Measurements from ENCODE around the gene ADGRG3. TPM values are rescaled to one million over a fixed set of nuclear protein-coding genes. Genes with fewer than 3 reads are reported as not detected.

The ADGRG3 gene
- total and polyA plus RNA-seq, 11 donors: 0.12 to 1.4 (median 0.53) TPM

- peak overlapping the region; percentile 39 to 93 (median 86) for H3K27ac ChIP-seq
- DNase-seq (peak in 1 of 5 donors; percentile 5), ATAC-seq (no peak)
- WGBS, 4 donors: 58 to 72% (median 70%) methylated on average over 15 to 16 of the region's 16 CpGs
- H3K9me3 ChIP-seq: no peaks in the 10 kb centered on the region
- no peak for TF ChIP-seq CTCF (IDR thresholded peaks at IDR 0.05)
- TF ChIP-seq POLR2A (IDR thresholded peaks at IDR 0.05): no peak
- peaks cover 11 to 91% (median 73%) of the 10 kb centered on the region in 12 donors for H3K4me1 ChIP-seq
- no peaks in the 10 kb centered on the region for H3K36me3 ChIP-seq
- H3K4me3 ChIP-seq: no peak overlapping the region
- H3K27me3 ChIP-seq: no peaks in the 10 kb centered on the region
- intact Hi-C loops (cut with DNase I): no loop called here
Observed at GRCh38 chr16:57635266-57636097, 32.6 kb upstream of the ADGRG3 start.

GRCh38 chr16:57636184-57636583, 31.9 kb upstream of the ADGRG3 start:
- H3K9me3 ChIP-seq: no peaks in the 10 kb centered on the region
- peaks cover 11 to 98% (median 73%) of the 10 kb centered on the region in 12 donors for H3K4me1 ChIP-seq
- H3K4me3 ChIP-seq: peak overlapping the region in 1 of 12 donors; percentile 2
- 67 to 80% (median 75%) methylated on average over 5 of the region's 5 CpGs for WGBS, 4 donors
- H3K27me3 ChIP-seq: no peaks in the 10 kb centered on the region
- DNase-seq (no peak), ATAC-seq (no peak)
- intact Hi-C loops (cut with DNase I): no loop called here
- H3K36me3 ChIP-seq: no peaks in the 10 kb centered on the region
- peak overlapping the region; percentile 39 to 93 (median 86) for H3K27ac ChIP-seq
- no peak for TF ChIP-seq POLR2A (IDR thresholded peaks at IDR 0.05)
- TF ChIP-seq CTCF (IDR thresholded peaks at IDR 0.05): no peak

GRCh38 chr16:57637020-57637419, 31.1 kb upstream of the ADGRG3 start:
- Histone ChIP-seq H3K27ac (peak overlapping the region; percentile 39 to 93 (median 86)), H3K36me3 (no peaks in the 10 kb centered on the region), H3K4me3 (peak overlapping the region in 4 of 12 donors; percentile 2 to 28 (median 12)), H3K27me3 (no peaks in the 10 kb centered on the region), H3K4me1 (peaks cover 11 to 95% (median 71%) of the 10 kb centered on the region in 12 donors), H3K9me3 (no peaks in the 10 kb centered on the region)
- 36 to 59% (median 49%) methylated on average over 8 of the region's 8 CpGs for WGBS, 4 donors
- peak in 1 of 4 donors; percentile 13 for ATAC-seq
- intact Hi-C loops (cut with DNase I): no loop called here
- peak in 2 of 5 donors; percentile 39 to 65 for DNase-seq
- no peak for TF ChIP-seq CTCF (IDR thresholded peaks at IDR 0.05)
- TF ChIP-seq POLR2A (IDR thresholded peaks at IDR 0.05): peak in 1 of 2 donors; percentile 15

- H3K4me1 ChIP-seq: peaks cover 11 to 94% (median 69%) of the 10 kb centered on the region in 12 donors
- intact Hi-C loops (cut with DNase I): no loop called here
Observed at GRCh38 chr16:57637424-57637823, 30.7 kb upstream of the ADGRG3 start.

More at GRCh38 chr16:57637424-57637823, 30.7 kb upstream of the ADGRG3 start:
- WGBS, 4 donors: 27 to 40% (median 32%) methylated on average over 7 to 8 of the region's 8 CpGs
- H3K27ac ChIP-seq: peak overlapping the region; percentile 39 to 93 (median 88)
- DNase-seq: peak in 4 of 5 donors; percentile 61 to 81 (median 74)
- no peaks in the 10 kb centered on the region for H3K27me3 ChIP-seq
- no peaks in the 10 kb centered on the region for H3K9me3 ChIP-seq
- no peak for TF ChIP-seq CTCF (IDR thresholded peaks at IDR 0.05)
- no peak for TF ChIP-seq POLR2A (IDR thresholded peaks at IDR 0.05)
- peak overlapping the region in 4 of 12 donors; percentile 12 to 29 (median 22) for H3K4me3 ChIP-seq
- no peaks in the 10 kb centered on the region for H3K36me3 ChIP-seq
- peak; percentile 50 to 83 (median 74) for ATAC-seq
